Caco-2 (cell line): Measurements from ENCODE around the gene BRD1. TPM values are rescaled to one million over a fixed set of nuclear protein-coding genes. Genes with fewer than 3 reads are reported as not detected.

Experiments used
- BruUV-seq: library from RNA; stranded (reverse); fragments of 400-500 nt; replicated peaks from 2 replicates; lab custom pipeline; 2021; lab: Mats Ljungman, UMichigan
- CTCF ChIA-PET: fragments of 300-600 bp; sonication (Branson Sonifier 250); formaldehyde crosslinking; loops from one replicate; lab custom pipeline; 2022; ENCODE audit warnings: antibody characterized with exemption; lab: Charles Lee
- POLR2A ChIA-PET: fragments of 300-600 bp; sonication (Branson Sonifier 250); formaldehyde crosslinking; loops from one replicate; lab custom pipeline; 2022; ENCODE audit warnings: antibody characterized with exemption; lab: Charles Lee
- DNase-seq, 2 experiments: peaks; one replicate each; pipeline versions ENCODE4 v3.0.0 to v3.0.0-alpha.2; 2020 to 2022
- H3K27me3 ChIP-seq: replicated peaks from 2 replicates; pipeline ENCODE4 v1.6.0; 2011; ENCODE audit warnings: low read length; ENCODE audit not compliant: control insufficient read depth, insufficient read depth
- H3K36me3 ChIP-seq: 2 replicates; pipeline ENCODE4 v1.5.1; 2011; ENCODE audit warnings: low read length; ENCODE audit not compliant: control insufficient read depth, insufficient read depth
- H3K4me1 ChIP-seq: fragments of 250-450 bp; sonication (Bioruptor Pico); 2 replicates; pipeline ENCODE4 v1.5.1; 2020; ENCODE audit warnings: mild to moderate bottlenecking
- H3K4me3 ChIP-seq: 2 replicates; pipeline ENCODE4 v1.5.1; 2011; ENCODE audit warnings: low read depth, mild to moderate bottlenecking, control low read depth, low read length
- H3K9me3 ChIP-seq: fragments of 250-450 bp; sonication (Bioruptor Pico); 2 replicates; pipeline ENCODE4 v1.5.1; 2020; ENCODE audit warnings: mild to moderate bottlenecking, moderate library complexity
- H3K27ac Mint-ChIP-seq: one replicate; pipeline ENCODE4 v1.8.0; 2022; ENCODE audit warnings: mixed read lengths; ENCODE audit not compliant: unreplicated experiment
- H3K27me3 Mint-ChIP-seq: one replicate; pipeline ENCODE4 v1.8.0; 2022; ENCODE audit warnings: mixed read lengths; ENCODE audit not compliant: insufficient read depth, unreplicated experiment
- H3K36me3 Mint-ChIP-seq: one replicate; pipeline ENCODE4 v1.8.0; 2022; ENCODE audit warnings: mild to moderate bottlenecking, mixed read lengths; ENCODE audit not compliant: insufficient read depth, unreplicated experiment
- H3K4me1 Mint-ChIP-seq: one replicate; pipeline ENCODE4 v1.8.0; 2022; ENCODE audit warnings: low read depth, mixed read lengths; ENCODE audit not compliant: unreplicated experiment
- H3K4me3 Mint-ChIP-seq: one replicate; pipeline ENCODE4 v1.8.0; 2022; ENCODE audit warnings: mild to moderate bottlenecking, moderate library complexity, mixed read lengths; ENCODE audit not compliant: unreplicated experiment
- H3K9me3 Mint-ChIP-seq: one replicate; pipeline ENCODE4 v1.8.0; 2022; ENCODE audit warnings: mixed read lengths; ENCODE audit not compliant: unreplicated experiment
- intact Hi-C: fragments of 100-400 bp; cut with micrococcal nuclease; formaldehyde crosslinking; loops from one replicate; pipeline ENCODE4 v1.10.0; 2022; ENCODE audit not compliant: unreplicated experiment
- total RNA-seq: library from RNA; stranded (reverse); gene quantifications from 2 replicates; pipeline ENCODE4 v1.2.3, GENCODE V29; 2022
- TF ChIP-seq, protein P1 (sequence below), 2 experiments: fragments of 200-600 bp in 1 of 2; IDR thresholded peaks; 1 replicate in 1 of 2; 2 replicates in 1 of 2; pipeline versions ENCODE4 v1.5.1 to v1.8.0; 2011 to 2022; ENCODE audit warnings: antibody characterized with exemption in 1 of 2, control low read depth in 1 of 2, inconsistent platforms in 1 of 2, low read depth in 1 of 2, low read length in 1 of 2, mild to moderate bottlenecking in 1 of 2, moderate library complexity in 1 of 2; ENCODE audit not compliant: insufficient read depth in 1 of 2, severe bottlenecking in 1 of 2, unreplicated experiment in 1 of 2

The BRD1 gene
- total RNA-seq, 1 experiment from 2014 or later: 46.9 TPM

GRCh38 chr22:49769691-49770546, 57.8 kb downstream of the BRD1 start:
- CTCF ChIA-PET: no interaction called here
- no peaks in the 10 kb centered on the region for H3K4me1 ChIP-seq
- no peaks in the 10 kb centered on the region for H3K27me3 Mint-ChIP-seq
- intact Hi-C loops: loop anchor here (5.0 kb wide), 1 partner anchor 262 kb away; no protein-coding TSS in a partner anchor
- H3K27ac Mint-ChIP-seq: no peak overlapping the region
- no peak overlapping the region for H3K4me3 Mint-ChIP-seq
- no peaks in the 10 kb centered on the region for H3K4me1 Mint-ChIP-seq
- H3K36me3 ChIP-seq: no peaks in the 10 kb centered on the region; the same call in 1 of the 2 replicates
- POLR2A ChIA-PET: interaction anchor here (0.6 kb wide), 1 partner anchor 9 kb away, joined by 3 read pairs; no protein-coding TSS in a partner anchor
- H3K36me3 Mint-ChIP-seq: peaks cover 79% of the 10 kb centered on the region
- peaks cover 12% of the 10 kb centered on the region for H3K9me3 ChIP-seq
- BruUV-seq: no TSS peak
- TF ChIP-seq, protein P1, sequence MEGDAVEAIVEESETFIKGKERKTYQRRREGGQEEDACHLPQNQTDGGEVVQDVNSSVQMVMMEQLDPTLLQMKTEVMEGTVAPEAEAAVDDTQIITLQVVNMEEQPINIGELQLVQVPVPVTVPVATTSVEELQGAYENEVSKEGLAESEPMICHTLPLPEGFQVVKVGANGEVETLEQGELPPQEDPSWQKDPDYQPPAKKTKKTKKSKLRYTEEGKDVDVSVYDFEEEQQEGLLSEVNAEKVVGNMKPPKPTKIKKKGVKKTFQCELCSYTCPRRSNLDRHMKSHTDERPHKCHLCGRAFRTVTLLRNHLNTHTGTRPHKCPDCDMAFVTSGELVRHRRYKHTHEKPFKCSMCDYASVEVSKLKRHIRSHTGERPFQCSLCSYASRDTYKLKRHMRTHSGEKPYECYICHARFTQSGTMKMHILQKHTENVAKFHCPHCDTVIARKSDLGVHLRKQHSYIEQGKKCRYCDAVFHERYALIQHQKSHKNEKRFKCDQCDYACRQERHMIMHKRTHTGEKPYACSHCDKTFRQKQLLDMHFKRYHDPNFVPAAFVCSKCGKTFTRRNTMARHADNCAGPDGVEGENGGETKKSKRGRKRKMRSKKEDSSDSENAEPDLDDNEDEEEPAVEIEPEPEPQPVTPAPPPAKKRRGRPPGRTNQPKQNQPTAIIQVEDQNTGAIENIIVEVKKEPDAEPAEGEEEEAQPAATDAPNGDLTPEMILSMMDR (IDR thresholded peaks at IDR 0.05; ENCODE audit: insufficient read depth in 1 of 2, low read depth in 1 of 2, low read length in 1 of 2, severe bottlenecking in 1 of 2, unreplicated experiment in 1 of 2): no peak
- no peak overlapping the region for H3K4me3 ChIP-seq
- DNase-seq: no peak
- no peaks in the 10 kb centered on the region for H3K27me3 ChIP-seq
- peaks cover 18% of the 10 kb centered on the region for H3K9me3 Mint-ChIP-seq

- TF ChIP-seq, protein P1 (IDR thresholded peaks at IDR 0.05; ENCODE audit: insufficient read depth in 1 of 2, low read depth in 1 of 2, low read length in 1 of 2, severe bottlenecking in 1 of 2, unreplicated experiment in 1 of 2): no peak
- CTCF ChIA-PET: no interaction called here
- Histone ChIP-seq H3K9me3 (peaks cover 12% of the 10 kb centered on the region), H3K27me3 (no peaks in the 10 kb centered on the region), H3K36me3 (no peaks in the 10 kb centered on the region; the same call in 1 of the 2 replicates), H3K4me1 (no peaks in the 10 kb centered on the region), H3K4me3 (no peak overlapping the region)
- no peak overlapping the region for H3K27ac Mint-ChIP-seq
- H3K36me3 Mint-ChIP-seq: peaks cover 74% of the 10 kb centered on the region
- H3K27me3 Mint-ChIP-seq: no peaks in the 10 kb centered on the region
- intact Hi-C loops: loop anchor here (5.0 kb wide), 1 partner anchor 263 kb away; no protein-coding TSS in a partner anchor
- H3K4me3 Mint-ChIP-seq: no peak overlapping the region
- DNase-seq: no peak
- peaks cover 18% of the 10 kb centered on the region for H3K9me3 Mint-ChIP-seq
- H3K4me1 Mint-ChIP-seq: no peaks in the 10 kb centered on the region
- POLR2A ChIA-PET: no interaction called here
- BruUV-seq: no TSS peak
Observed at GRCh38 chr22:49768951-49769690, 58.6 kb downstream of the BRD1 start.
